Sigmoid colon (tissue), 7 donors: ENCODE data around the gene FAM78B. TPM values are rescaled to one million over a fixed set of nuclear protein-coding genes. Genes with fewer than 3 reads are reported as not detected.

ENCODE experiments used
- DNase-seq: peaks from one replicate; pipeline ENCODE4 v3.0.0-alpha.2; 2019
- H3K27ac ChIP-seq, 4 donors: fragments of 200-600 bp; sonication (generic); one replicate each; pipeline ENCODE4 v1.5.1; 2016 to 2019; ENCODE audit warnings: mild to moderate bottlenecking in 1 of 4
- H3K27me3 ChIP-seq, 3 donors: fragments of 200-600 bp; sonication (generic); one replicate each; pipeline ENCODE4 v1.5.1; 2019; ENCODE audit warnings: mild to moderate bottlenecking in 1 of 3
- H3K36me3 ChIP-seq, 4 donors: fragments of 200-600 bp; sonication (generic); one replicate each; pipeline ENCODE4 v1.5.1; 2016 to 2019
- H3K4me1 ChIP-seq, 4 donors: fragments of 200-600 bp; sonication (generic); one replicate each; pipeline ENCODE4 v1.5.1; 2017 to 2019
- H3K4me3 ChIP-seq, 4 donors: fragments of 200-600 bp; sonication (generic); one replicate each; pipeline ENCODE4 v1.5.1; 2017 to 2019; ENCODE audit warnings: mild to moderate bottlenecking in 2 of 4, moderate library complexity in 1 of 4
- H3K9me3 ChIP-seq, 4 donors: fragments of 200-600 bp in 3 of 4; sonication (generic) in 3 of 4; one replicate each; pipeline versions ENCODE4 v1.5.1 to v1.6.1; 2013 to 2019
- CTCF ChIP-seq, 4 experiments: fragments of 450-650 bp in 3 of 4; fragments of 200-600 bp in 1 of 4; IDR thresholded peaks; one replicate each; pipeline ENCODE4 v1.5.1; 2016 to 2019; ENCODE audit warnings: antibody characterized with exemption in 4 of 4, mild to moderate bottlenecking in 3 of 4, moderate library complexity in 2 of 4
- EP300 ChIP-seq, 4 donors: sonication (generic); formaldehyde crosslinking; IDR thresholded peaks; one replicate each; pipeline ENCODE4 v1.6.1; 2017; ENCODE audit warnings: antibody characterized with exemption in 4 of 4
- POLR2A ChIP-seq, 2 donors: fragments of 450-650 bp; IDR thresholded peaks; one replicate each; pipeline ENCODE4 v1.6.1; 2016; ENCODE audit warnings: antibody characterized with exemption in 2 of 2, mild to moderate bottlenecking in 2 of 2, moderate library complexity in 2 of 2
- POLR2AphosphoS5 ChIP-seq, 4 donors: sonication (generic); formaldehyde crosslinking; IDR thresholded peaks; one replicate each; pipeline ENCODE4 v1.6.1; 2017; ENCODE audit warnings: antibody characterized with exemption in 4 of 4
- WGBS, 2 donors: extraction: QIAGEN DNeasy Blood & Tissue Kit; methylation state at CpG; one replicate each; pipeline ENCODE4 v1.1.7; 2013; 5-methylcytosine and 5-hydroxymethylcytosine counted together
- intact Hi-C: fragments of 100-400 bp; cut with DNase I; formaldehyde crosslinking; loops from one replicate; pipeline ENCODE4 v1.15.1; 2023
- polyA plus RNA-seq, 3 donors: library from polyadenylated mRNA; stranded (reverse); fragments of 200-250 nt; gene quantifications; one replicate each; pipeline ENCODE4 v1.2.3, GENCODE V29; 2013
- total RNA-seq, 4 donors: library from RNA; depleted of rRNA; stranded (reverse); fragments of >200 nt; gene quantifications; one replicate each; pipeline ENCODE4 v1.1.0, GENCODE V29; 2016
- donor health status: healthy with polysubstance abuse.
- donor health status: Bipolar disorder and iron deficiency.
- donor health status: healthy.

The FAM78B gene
- total and polyA plus RNA-seq, 7 donors = 0.23 to 5.4 (median 2.0) TPM

- 80 to 84% methylated on average over 4 of the region's 4 CpGs for WGBS, 2 donors
- Histone ChIP-seq H3K27ac (no peak overlapping the region), H3K4me3 (no peak overlapping the region), H3K36me3 (no peaks in the 10 kb centered on the region), H3K27me3 (no peaks in the 10 kb centered on the region), H3K4me1 (peaks cover 0 to 2% (median 0%) of the 10 kb centered on the region in 4 donors), H3K9me3 (peaks cover 0 to 3% (median 0%) of the 10 kb centered on the region in 4 donors)
- intact Hi-C loops = no loop called here
- TF ChIP-seq POLR2AphosphoS5 (IDR thresholded peaks at IDR 0.05) (no peak), CTCF (IDR thresholded peaks at IDR 0.05) (no peak), POLR2A (IDR thresholded peaks at IDR 0.05) (no peak)
- DNase-seq = no peak
Observed at GRCh38 chr1:166133857-166134256, 32.9 kb downstream of the FAM78B start.

- WGBS, 2 donors = 93 to 94% methylated on average over 7 of the region's 7 CpGs
- Histone ChIP-seq H3K27ac (no peak overlapping the region), H3K4me1 (peaks cover 0 to 2% (median 0%) of the 10 kb centered on the region in 4 donors), H3K9me3 (peaks cover 0 to 3% (median 0%) of the 10 kb centered on the region in 4 donors), H3K27me3 (no peaks in the 10 kb centered on the region), H3K4me3 (no peak overlapping the region), H3K36me3 (no peaks in the 10 kb centered on the region)
- intact Hi-C loops = no loop called here
- TF ChIP-seq POLR2AphosphoS5 (IDR thresholded peaks at IDR 0.05) (no peak), POLR2A (IDR thresholded peaks at IDR 0.05) (no peak), CTCF (IDR thresholded peaks at IDR 0.05) (no peak), EP300 (IDR thresholded peaks at IDR 0.05) (no peak)
- DNase-seq = no peak
Observed at GRCh38 chr1:166133276-166133841, 33.4 kb downstream of the FAM78B start.

- intact Hi-C loops = no loop called here
- Histone ChIP-seq H3K27ac (no peak overlapping the region), H3K36me3 (no peaks in the 10 kb centered on the region), H3K9me3 (peaks cover 0 to 3% (median 0%) of the 10 kb centered on the region in 4 donors), H3K4me3 (no peak overlapping the region), H3K27me3 (no peaks in the 10 kb centered on the region), H3K4me1 (peaks cover 0 to 2% (median 0%) of the 10 kb centered on the region in 4 donors)
- TF ChIP-seq POLR2AphosphoS5 (IDR thresholded peaks at IDR 0.05) = no peak
- no peak for TF ChIP-seq EP300 (IDR thresholded peaks at IDR 0.05)
- TF ChIP-seq CTCF (IDR thresholded peaks at IDR 0.05) = no peak
- TF ChIP-seq POLR2A (IDR thresholded peaks at IDR 0.05) = no peak
- no peak for DNase-seq
Observed at GRCh38 chr1:166132496-166132895, 34.3 kb downstream of the FAM78B start.

- no peaks in the 10 kb centered on the region for H3K27me3 ChIP-seq
- no peak for DNase-seq
- H3K9me3 ChIP-seq = peaks cover 0 to 3% (median 0%) of the 10 kb centered on the region in 4 donors
- TF ChIP-seq CTCF (IDR thresholded peaks at IDR 0.05) (no peak), EP300 (IDR thresholded peaks at IDR 0.05) (no peak), POLR2A (IDR thresholded peaks at IDR 0.05) (no peak), POLR2AphosphoS5 (IDR thresholded peaks at IDR 0.05) (no peak)
- intact Hi-C loops = no loop called here
- no peaks in the 10 kb centered on the region for H3K36me3 ChIP-seq
- no peak overlapping the region for H3K27ac ChIP-seq
- WGBS, 2 donors = 95% methylated on average over 3 of the region's 3 CpGs
- H3K4me1 ChIP-seq = no peaks in the 10 kb centered on the region
- no peak overlapping the region for H3K4me3 ChIP-seq
Observed at GRCh38 chr1:166129006-166129405, 37.8 kb downstream of the FAM78B start.

- Histone ChIP-seq H3K27me3 (no peaks in the 10 kb centered on the region), H3K27ac (no peak overlapping the region), H3K36me3 (no peaks in the 10 kb centered on the region), H3K9me3 (peaks cover 0 to 3% (median 0%) of the 10 kb centered on the region in 4 donors), H3K4me3 (no peak overlapping the region), H3K4me1 (no peaks in the 10 kb centered on the region)
- 48 to 97% methylated on average over 1 of the region's 1 CpG for WGBS, 2 donors
- intact Hi-C loops = no loop called here
- TF ChIP-seq CTCF (IDR thresholded peaks at IDR 0.05) = no peak
- TF ChIP-seq EP300 (IDR thresholded peaks at IDR 0.05) = no peak
- TF ChIP-seq POLR2A (IDR thresholded peaks at IDR 0.05) = no peak
- no peak for TF ChIP-seq POLR2AphosphoS5 (IDR thresholded peaks at IDR 0.05)
- no peak for DNase-seq
Observed at GRCh38 chr1:166128195-166128594, 38.6 kb downstream of the FAM78B start.
